ENCODE measurements around the gene CRYGS. TPM values are rescaled to one million over a fixed set of nuclear protein-coding genes. Genes with fewer than 3 reads are reported as not detected.

Gene CRYGS
- total RNA-seq, 1 donor from 2014 or later, result 0.79 TPM

DNA sequence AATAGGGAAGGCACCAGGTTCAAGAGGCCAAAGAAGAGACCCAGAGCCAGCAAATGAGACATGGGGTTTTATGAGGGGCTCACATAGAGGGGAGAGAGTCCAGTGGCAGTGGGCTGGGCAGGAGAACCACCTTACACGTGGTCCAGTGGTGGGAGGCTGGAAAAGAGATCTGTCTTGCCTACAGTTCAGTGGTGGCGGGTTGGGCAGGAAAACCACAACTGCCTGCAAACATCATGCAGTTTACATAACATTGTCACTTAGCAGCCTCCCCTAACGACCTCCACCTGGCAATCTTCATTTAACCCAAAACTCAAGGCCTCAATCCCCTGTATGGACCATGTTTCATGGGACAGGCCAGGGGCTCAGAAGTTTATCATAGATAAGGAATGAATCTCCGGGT is 29.1 kb downstream of the CRYGS start:
- no peaks in the 10 kb centered on the region for H3K36me3 ChIP-seq (ENCODE audit: control insufficient read depth, insufficient read depth, low read length)

DNA sequence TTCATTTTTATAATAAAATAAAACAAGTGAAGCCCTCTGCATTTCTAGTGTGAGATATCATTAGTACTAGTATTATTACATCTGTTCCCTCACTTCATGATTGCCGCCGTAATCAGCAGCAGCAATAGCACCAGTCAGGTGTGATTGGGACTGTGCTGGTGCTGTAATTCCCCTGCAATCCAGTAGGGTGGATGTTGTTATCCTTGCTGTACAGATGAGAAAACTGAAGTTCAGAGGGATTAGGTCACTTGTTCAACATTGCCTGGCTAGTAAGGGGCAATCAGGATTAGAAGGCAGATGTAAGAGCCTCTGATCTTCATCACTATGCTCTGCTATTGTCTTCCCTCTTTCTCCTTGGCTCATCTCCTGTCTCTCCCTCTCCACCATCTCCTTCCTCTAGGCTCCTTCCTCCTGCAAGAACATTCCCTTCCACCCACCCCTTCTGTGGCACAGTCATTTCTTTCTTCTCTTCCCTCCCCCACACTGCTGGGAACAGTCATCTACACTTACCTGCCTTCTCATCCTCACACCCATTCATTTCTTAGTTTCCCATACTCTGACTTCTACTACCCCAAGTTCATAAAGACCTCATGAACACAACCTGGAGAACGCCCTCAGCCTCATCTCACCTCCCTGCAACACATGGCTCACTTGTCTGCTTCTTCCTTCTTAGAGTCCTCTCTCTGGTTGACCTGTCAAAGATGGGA is 29.7 kb downstream of the CRYGS start:
- H3K27me3 ChIP-seq (ENCODE audit: control insufficient read depth, insufficient read depth, low read length), result peaks cover 3% of the 10 kb centered on the region
- no peaks in the 10 kb centered on the region for H3K36me3 ChIP-seq (ENCODE audit: control insufficient read depth, insufficient read depth, low read length)
- DNase-seq (ENCODE audit: low read depth), result peak; percentile 44
- TF ChIP-seq, protein P1, sequence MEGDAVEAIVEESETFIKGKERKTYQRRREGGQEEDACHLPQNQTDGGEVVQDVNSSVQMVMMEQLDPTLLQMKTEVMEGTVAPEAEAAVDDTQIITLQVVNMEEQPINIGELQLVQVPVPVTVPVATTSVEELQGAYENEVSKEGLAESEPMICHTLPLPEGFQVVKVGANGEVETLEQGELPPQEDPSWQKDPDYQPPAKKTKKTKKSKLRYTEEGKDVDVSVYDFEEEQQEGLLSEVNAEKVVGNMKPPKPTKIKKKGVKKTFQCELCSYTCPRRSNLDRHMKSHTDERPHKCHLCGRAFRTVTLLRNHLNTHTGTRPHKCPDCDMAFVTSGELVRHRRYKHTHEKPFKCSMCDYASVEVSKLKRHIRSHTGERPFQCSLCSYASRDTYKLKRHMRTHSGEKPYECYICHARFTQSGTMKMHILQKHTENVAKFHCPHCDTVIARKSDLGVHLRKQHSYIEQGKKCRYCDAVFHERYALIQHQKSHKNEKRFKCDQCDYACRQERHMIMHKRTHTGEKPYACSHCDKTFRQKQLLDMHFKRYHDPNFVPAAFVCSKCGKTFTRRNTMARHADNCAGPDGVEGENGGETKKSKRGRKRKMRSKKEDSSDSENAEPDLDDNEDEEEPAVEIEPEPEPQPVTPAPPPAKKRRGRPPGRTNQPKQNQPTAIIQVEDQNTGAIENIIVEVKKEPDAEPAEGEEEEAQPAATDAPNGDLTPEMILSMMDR (IDR thresholded peaks at IDR 0.05; ENCODE audit: insufficient read depth, low read length, severe bottlenecking), result peak; percentile 44
- FAIRE-seq, result peak; percentile 62
- H3K4me3 ChIP-seq (ENCODE audit: low read depth, low read length), result no peak overlapping the region

More for the DNA sequence above, 29.1 kb downstream of the CRYGS start:
- DNase-seq (ENCODE audit: low read depth) (no peak), FAIRE-seq (no peak)
- Histone ChIP-seq H3K4me3 (ENCODE audit: low read depth, low read length) (no peak overlapping the region), H3K27me3 (ENCODE audit: control insufficient read depth, insufficient read depth, low read length) (peaks cover 3% of the 10 kb centered on the region)
- TF ChIP-seq, protein P1 (IDR thresholded peaks at IDR 0.05; ENCODE audit: insufficient read depth, low read length, severe bottlenecking), result no peak

DNA sequence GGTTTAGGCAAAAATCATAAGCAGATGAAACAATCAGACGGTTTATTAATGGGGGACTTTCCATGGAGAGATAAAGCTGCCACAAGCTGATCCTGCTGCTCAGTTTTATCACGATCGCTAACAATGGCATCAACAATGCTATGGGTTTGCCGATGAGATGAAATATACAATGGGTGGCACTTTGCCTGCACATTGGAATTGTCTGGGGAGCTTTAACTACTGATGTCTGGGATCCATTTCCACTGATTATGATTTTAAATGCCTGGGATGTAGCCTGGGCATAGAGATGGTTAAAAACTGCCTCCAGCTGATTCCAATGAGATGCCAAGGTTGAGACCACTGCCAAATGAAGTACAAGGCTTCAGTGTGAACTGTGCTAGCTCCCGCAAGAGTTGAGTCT is 30.8 kb downstream of the CRYGS start:
- no peak for FAIRE-seq
- Histone ChIP-seq H3K36me3 (ENCODE audit: control insufficient read depth, insufficient read depth, low read length) (no peaks in the 10 kb centered on the region), H3K27me3 (ENCODE audit: control insufficient read depth, insufficient read depth, low read length) (peaks cover 3% of the 10 kb centered on the region), H3K4me3 (ENCODE audit: low read depth, low read length) (no peak overlapping the region)
- TF ChIP-seq, protein P1 (IDR thresholded peaks at IDR 0.05; ENCODE audit: insufficient read depth, low read length, severe bottlenecking), result no peak
- no peak for DNase-seq (ENCODE audit: low read depth)

DNA sequence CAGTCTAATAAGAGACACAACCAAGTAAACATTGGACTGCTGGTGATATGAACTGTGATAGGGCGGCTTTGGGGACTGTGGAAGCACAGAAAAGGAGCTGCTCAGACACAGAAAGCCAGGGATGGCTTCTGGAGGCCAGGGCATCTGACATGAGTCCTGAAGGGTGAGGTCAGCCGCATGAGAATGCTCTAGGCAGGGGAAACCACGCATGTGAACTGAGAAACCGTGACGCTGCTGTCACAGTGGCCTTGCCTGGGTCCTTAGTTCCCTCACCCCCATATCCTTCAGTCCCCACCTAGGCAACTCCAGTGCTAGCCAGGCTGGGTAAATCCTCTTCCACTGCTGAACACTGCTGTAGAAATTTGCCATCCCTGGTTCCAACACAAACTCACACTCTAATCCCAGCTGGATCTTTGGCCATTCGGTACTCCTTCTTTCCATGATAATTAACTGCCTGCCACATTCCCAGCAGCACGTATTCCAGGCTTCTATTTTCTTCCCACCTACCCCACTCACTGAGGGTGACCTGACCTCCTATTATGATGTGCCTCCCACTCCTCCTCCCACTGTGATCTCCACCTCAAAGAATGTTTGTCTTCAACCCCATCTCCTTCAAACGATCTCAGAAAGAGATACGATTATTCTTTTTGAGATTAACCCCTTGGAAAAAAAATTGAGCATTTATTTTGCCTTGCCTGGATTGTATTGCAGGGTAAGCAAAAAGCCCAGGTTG is 31.4 kb downstream of the CRYGS start:
- TF ChIP-seq, protein P1 (IDR thresholded peaks at IDR 0.05; ENCODE audit: insufficient read depth, low read length, severe bottlenecking), result no peak
- peak; percentile 55 for FAIRE-seq
- H3K36me3 ChIP-seq (ENCODE audit: control insufficient read depth, insufficient read depth, low read length), result no peaks in the 10 kb centered on the region
- DNase-seq (ENCODE audit: low read depth), result no peak
- H3K4me3 ChIP-seq (ENCODE audit: low read depth, low read length), result no peak overlapping the region
- H3K27me3 ChIP-seq (ENCODE audit: control insufficient read depth, insufficient read depth, low read length), result peaks cover 3% of the 10 kb centered on the region

DNA sequence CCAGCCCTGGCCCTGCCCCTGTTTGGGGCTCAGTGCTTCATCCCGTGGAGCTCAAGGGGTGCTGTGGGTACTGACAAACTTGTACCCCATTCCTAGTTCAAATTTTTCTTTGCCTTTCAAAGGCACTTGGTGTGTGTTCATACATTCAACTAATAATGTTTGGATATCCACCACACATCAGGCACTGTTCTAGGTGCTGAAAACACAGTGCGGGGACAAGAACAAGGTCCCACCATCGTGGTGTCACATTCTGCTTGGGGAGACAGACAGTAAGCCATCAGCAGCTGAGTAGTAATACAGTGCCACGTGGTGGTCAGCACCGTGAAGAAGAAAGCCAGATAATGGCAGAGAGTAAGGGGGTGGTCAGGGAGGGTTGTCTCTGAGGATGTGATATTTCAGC is 32.5 kb downstream of the CRYGS start:
- Histone ChIP-seq H3K27me3 (ENCODE audit: control insufficient read depth, insufficient read depth, low read length) (peaks cover 3% of the 10 kb centered on the region), H3K36me3 (ENCODE audit: control insufficient read depth, insufficient read depth, low read length) (no peaks in the 10 kb centered on the region), H3K4me3 (ENCODE audit: low read depth, low read length) (no peak overlapping the region)
- FAIRE-seq (no peak), DNase-seq (ENCODE audit: low read depth) (no peak)
- TF ChIP-seq, protein P1 (IDR thresholded peaks at IDR 0.05; ENCODE audit: insufficient read depth, low read length, severe bottlenecking), result no peak
